Caco-2 (cell line): ENCODE measurements around the gene SLC6A18. TPM values are rescaled to one million over a fixed set of nuclear protein-coding genes. Genes with fewer than 3 reads are reported as not detected.
"Not testable (repeated sequence)": the region's sequence is repeated elsewhere in the genome, so short reads cannot be mapped to it uniquely, and the experiment has no call there.

Experiments
- BruUV-seq: library from RNA; stranded (reverse); fragments of 400-500 nt; replicated peaks from 2 replicates; lab custom pipeline; 2021; lab: Mats Ljungman, UMichigan
- CTCF ChIA-PET: fragments of 300-600 bp; sonication (Branson Sonifier 250); formaldehyde crosslinking; loops from one replicate; lab custom pipeline; 2022; ENCODE audit warnings: antibody characterized with exemption; lab: Charles Lee
- POLR2A ChIA-PET: fragments of 300-600 bp; sonication (Branson Sonifier 250); formaldehyde crosslinking; loops from one replicate; lab custom pipeline; 2022; ENCODE audit warnings: antibody characterized with exemption; lab: Charles Lee
- DNase-seq, 2 experiments: peaks; one replicate each; pipeline versions ENCODE4 v3.0.0 to v3.0.0-alpha.2; 2020 to 2022
- H3K27me3 ChIP-seq: replicated peaks from 2 replicates; pipeline ENCODE4 v1.6.0; 2011; ENCODE audit warnings: low read length; ENCODE audit not compliant: control insufficient read depth, insufficient read depth
- H3K36me3 ChIP-seq: 2 replicates; pipeline ENCODE4 v1.5.1; 2011; ENCODE audit warnings: low read length; ENCODE audit not compliant: control insufficient read depth, insufficient read depth
- H3K4me1 ChIP-seq: fragments of 250-450 bp; sonication (Bioruptor Pico); 2 replicates; pipeline ENCODE4 v1.5.1; 2020; ENCODE audit warnings: mild to moderate bottlenecking
- H3K4me3 ChIP-seq: 2 replicates; pipeline ENCODE4 v1.5.1; 2011; ENCODE audit warnings: low read depth, mild to moderate bottlenecking, control low read depth, low read length
- H3K9me3 ChIP-seq: fragments of 250-450 bp; sonication (Bioruptor Pico); 2 replicates; pipeline ENCODE4 v1.5.1; 2020; ENCODE audit warnings: mild to moderate bottlenecking, moderate library complexity
- H3K27ac Mint-ChIP-seq: one replicate; pipeline ENCODE4 v1.8.0; 2022; ENCODE audit warnings: mixed read lengths; ENCODE audit not compliant: unreplicated experiment
- H3K27me3 Mint-ChIP-seq: one replicate; pipeline ENCODE4 v1.8.0; 2022; ENCODE audit warnings: mixed read lengths; ENCODE audit not compliant: insufficient read depth, unreplicated experiment
- H3K36me3 Mint-ChIP-seq: one replicate; pipeline ENCODE4 v1.8.0; 2022; ENCODE audit warnings: mild to moderate bottlenecking, mixed read lengths; ENCODE audit not compliant: insufficient read depth, unreplicated experiment
- H3K4me1 Mint-ChIP-seq: one replicate; pipeline ENCODE4 v1.8.0; 2022; ENCODE audit warnings: low read depth, mixed read lengths; ENCODE audit not compliant: unreplicated experiment
- H3K4me3 Mint-ChIP-seq: one replicate; pipeline ENCODE4 v1.8.0; 2022; ENCODE audit warnings: mild to moderate bottlenecking, moderate library complexity, mixed read lengths; ENCODE audit not compliant: unreplicated experiment
- H3K9me3 Mint-ChIP-seq: one replicate; pipeline ENCODE4 v1.8.0; 2022; ENCODE audit warnings: mixed read lengths; ENCODE audit not compliant: unreplicated experiment
- intact Hi-C: fragments of 100-400 bp; cut with micrococcal nuclease; formaldehyde crosslinking; loops from one replicate; pipeline ENCODE4 v1.10.0; 2022; ENCODE audit not compliant: unreplicated experiment
- total RNA-seq: library from RNA; stranded (reverse); gene quantifications from 2 replicates; pipeline ENCODE4 v1.2.3, GENCODE V29; 2022
- TF ChIP-seq, protein P1 (sequence below), 2 experiments: fragments of 200-600 bp in 1 of 2; IDR thresholded peaks; 1 replicate in 1 of 2; 2 replicates in 1 of 2; pipeline versions ENCODE4 v1.5.1 to v1.8.0; 2011 to 2022; ENCODE audit warnings: antibody characterized with exemption in 1 of 2, control low read depth in 1 of 2, inconsistent platforms in 1 of 2, low read depth in 1 of 2, low read length in 1 of 2, mild to moderate bottlenecking in 1 of 2, moderate library complexity in 1 of 2; ENCODE audit not compliant: insufficient read depth in 1 of 2, severe bottlenecking in 1 of 2, unreplicated experiment in 1 of 2

The SLC6A18 gene
- total RNA-seq, 1 experiment from 2014 or later: not detected

GRCh38 chr5:1228120-1228519 is 2.9 kb downstream of the SLC6A18 start:
- ChIA-PET CTCF (no interaction called here), POLR2A (no interaction called here)
- Mint-ChIP-seq H3K9me3 (no peaks in the 10 kb centered on the region), H3K36me3 (peaks cover 4% of the 10 kb centered on the region), H3K4me1 (no peaks in the 10 kb centered on the region), H3K27me3 (peaks cover 7% of the 10 kb centered on the region), H3K27ac (no peak overlapping the region), H3K4me3 (no peak overlapping the region)
- intact Hi-C loops: no loop called here
- Histone ChIP-seq H3K36me3 (no peaks in the 10 kb centered on the region), H3K27me3 (no peaks in the 10 kb centered on the region; the same call in 1 of the 2 replicates), H3K4me1 (no peaks in the 10 kb centered on the region), H3K4me3 (no peak overlapping the region), H3K9me3 (no peaks in the 10 kb centered on the region)
- no TSS peak for BruUV-seq
- no peak for DNase-seq
- TF ChIP-seq, protein P1, sequence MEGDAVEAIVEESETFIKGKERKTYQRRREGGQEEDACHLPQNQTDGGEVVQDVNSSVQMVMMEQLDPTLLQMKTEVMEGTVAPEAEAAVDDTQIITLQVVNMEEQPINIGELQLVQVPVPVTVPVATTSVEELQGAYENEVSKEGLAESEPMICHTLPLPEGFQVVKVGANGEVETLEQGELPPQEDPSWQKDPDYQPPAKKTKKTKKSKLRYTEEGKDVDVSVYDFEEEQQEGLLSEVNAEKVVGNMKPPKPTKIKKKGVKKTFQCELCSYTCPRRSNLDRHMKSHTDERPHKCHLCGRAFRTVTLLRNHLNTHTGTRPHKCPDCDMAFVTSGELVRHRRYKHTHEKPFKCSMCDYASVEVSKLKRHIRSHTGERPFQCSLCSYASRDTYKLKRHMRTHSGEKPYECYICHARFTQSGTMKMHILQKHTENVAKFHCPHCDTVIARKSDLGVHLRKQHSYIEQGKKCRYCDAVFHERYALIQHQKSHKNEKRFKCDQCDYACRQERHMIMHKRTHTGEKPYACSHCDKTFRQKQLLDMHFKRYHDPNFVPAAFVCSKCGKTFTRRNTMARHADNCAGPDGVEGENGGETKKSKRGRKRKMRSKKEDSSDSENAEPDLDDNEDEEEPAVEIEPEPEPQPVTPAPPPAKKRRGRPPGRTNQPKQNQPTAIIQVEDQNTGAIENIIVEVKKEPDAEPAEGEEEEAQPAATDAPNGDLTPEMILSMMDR (IDR thresholded peaks at IDR 0.05; ENCODE audit: insufficient read depth in 1 of 2, low read depth in 1 of 2, low read length in 1 of 2, severe bottlenecking in 1 of 2, unreplicated experiment in 1 of 2): no peak

DNA sequence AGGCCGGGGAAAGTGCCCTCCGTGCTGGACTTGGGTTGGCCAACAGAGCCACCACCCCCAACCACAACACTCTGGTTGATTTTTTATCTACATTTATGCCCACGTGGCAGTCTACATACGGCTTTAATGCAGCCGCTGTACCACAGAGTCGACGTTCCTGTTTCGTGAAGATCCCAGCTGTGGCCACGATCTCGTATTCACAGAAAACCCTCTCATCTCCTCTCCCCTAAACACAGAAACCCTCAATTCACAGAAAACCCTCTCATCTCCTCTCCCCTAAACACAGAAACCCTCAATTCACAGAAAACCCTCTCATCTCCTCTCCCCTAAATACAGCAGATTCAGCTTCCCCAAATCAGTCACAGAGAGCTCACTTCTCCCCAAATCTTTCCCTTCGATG is 3.8 kb downstream of the SLC6A18 start:
- H3K27me3 Mint-ChIP-seq, H3K27ac Mint-ChIP-seq, H3K4me1 Mint-ChIP-seq, H3K36me3 Mint-ChIP-seq, H3K27me3 ChIP-seq, H3K9me3 ChIP-seq, H3K36me3 ChIP-seq, H3K4me3 Mint-ChIP-seq, H3K4me1 ChIP-seq, H3K4me3 ChIP-seq, intact Hi-C loops, DNase-seq, H3K9me3 Mint-ChIP-seq, POLR2A ChIA-PET, CTCF ChIA-PET, BruUV-seq: not testable (repeated sequence)

DNA sequence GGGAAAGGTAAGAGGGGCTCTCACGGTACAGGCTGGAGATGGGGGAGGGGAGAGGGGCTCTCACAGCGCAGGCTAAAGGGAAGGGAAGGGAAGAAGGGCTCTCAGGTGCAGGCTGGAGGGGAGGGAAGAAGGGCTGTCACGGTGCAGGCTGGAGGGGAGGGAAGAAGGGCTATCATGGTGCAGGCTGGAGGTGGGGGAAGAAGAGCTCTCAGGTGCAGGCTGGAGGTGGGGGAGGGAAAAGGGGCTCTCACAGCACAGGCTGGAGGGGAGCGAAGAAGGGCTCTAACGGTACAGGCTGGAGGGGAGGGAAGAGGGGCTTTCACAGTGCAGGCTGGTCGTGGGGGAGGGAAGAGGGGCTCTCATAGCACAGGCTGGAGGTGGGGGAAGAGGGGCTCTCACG is 4.6 kb downstream of the SLC6A18 start:
- H3K27me3 Mint-ChIP-seq: peaks cover 7% of the 10 kb centered on the region
- Histone ChIP-seq H3K4me1 (no peaks in the 10 kb centered on the region), H3K36me3 (no peaks in the 10 kb centered on the region), H3K9me3 (no peaks in the 10 kb centered on the region), H3K27me3 (no peaks in the 10 kb centered on the region; the same call in 1 of the 2 replicates), H3K4me3 (no peak overlapping the region)
- H3K9me3 Mint-ChIP-seq: no peaks in the 10 kb centered on the region
- TF ChIP-seq, protein P1 (IDR thresholded peaks at IDR 0.05; ENCODE audit: insufficient read depth in 1 of 2, low read depth in 1 of 2, low read length in 1 of 2, severe bottlenecking in 1 of 2, unreplicated experiment in 1 of 2): no peak
- H3K4me1 Mint-ChIP-seq: no peaks in the 10 kb centered on the region
- no peak for DNase-seq
- no peak overlapping the region for H3K27ac Mint-ChIP-seq
- no peak overlapping the region for H3K4me3 Mint-ChIP-seq
- peaks cover 4% of the 10 kb centered on the region for H3K36me3 Mint-ChIP-seq
- ChIA-PET CTCF (no interaction called here), POLR2A (no interaction called here)
- no TSS peak for BruUV-seq
- intact Hi-C loops: no loop called here

DNA sequence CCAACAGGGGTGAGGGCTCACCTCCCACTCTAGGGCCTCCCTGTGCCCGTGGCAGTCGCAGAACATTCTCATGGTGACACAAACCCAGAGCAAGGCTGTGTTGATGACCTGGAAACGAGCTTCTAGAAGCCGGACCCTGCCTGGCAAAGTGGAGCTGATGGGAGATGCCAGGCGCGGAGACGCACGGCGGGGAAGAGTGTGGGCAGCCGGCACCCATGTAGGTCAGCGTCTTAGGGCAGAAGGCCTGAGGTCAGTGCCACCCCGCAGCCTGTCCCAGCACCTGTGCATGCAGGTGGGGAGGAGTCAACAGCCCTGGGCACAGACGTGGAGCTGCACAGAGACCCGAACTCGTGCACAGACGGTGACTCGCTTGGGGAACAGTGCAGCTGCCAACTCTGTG is 5.4 kb downstream of the SLC6A18 start:
- no peak overlapping the region for H3K27ac Mint-ChIP-seq
- intact Hi-C loops: no loop called here
- no TSS peak for BruUV-seq
- ChIA-PET CTCF (interaction anchor here (0.9 kb wide), 1 partner anchor 22 kb away, joined by 3 read pairs; no protein-coding TSS in a partner anchor), POLR2A (no interaction called here)
- H3K4me1 ChIP-seq: no peaks in the 10 kb centered on the region
- TF ChIP-seq, protein P1 (IDR thresholded peaks at IDR 0.05; ENCODE audit: insufficient read depth in 1 of 2, low read depth in 1 of 2, low read length in 1 of 2, severe bottlenecking in 1 of 2, unreplicated experiment in 1 of 2): no peak
- no peaks in the 10 kb centered on the region for H3K4me1 Mint-ChIP-seq
- H3K27me3 ChIP-seq: no peaks in the 10 kb centered on the region; the same call in 1 of the 2 replicates
- no peak overlapping the region for H3K4me3 ChIP-seq
- no peaks in the 10 kb centered on the region for H3K36me3 ChIP-seq
- peaks cover 4% of the 10 kb centered on the region for H3K36me3 Mint-ChIP-seq
- peaks cover under 1% of the 10 kb centered on the region for H3K9me3 Mint-ChIP-seq
- DNase-seq: no peak
- H3K4me3 Mint-ChIP-seq: no peak overlapping the region
- peaks cover 7% of the 10 kb centered on the region for H3K27me3 Mint-ChIP-seq
- 0 out of 2 replicates have a peak, but pooled peaks cover under 1% of the 10 kb centered on the region for H3K9me3 ChIP-seq
